Activated CD4-positive, alpha-beta T cell treated with anti-CD3 and anti-CD28 coated beads for 36 hours (primary cell): ENCODE data around the gene CORIN. TPM values are rescaled to one million over a fixed set of nuclear protein-coding genes. Genes with fewer than 3 reads are reported as not detected.

Experiments
- ATAC-seq: fragments of 200-7000 bp; cut with Tn5 transposase; one replicate; pipeline ENCODE4 v1.10.0; 2021; ENCODE audit warnings: mild to moderate bottlenecking, moderate library complexity
- CTCF ChIA-PET: fragments of 350-600 bp; sonication (Branson Sonifier 250); formaldehyde crosslinking; loops from one replicate; lab custom pipeline; 2021; ENCODE audit warnings: antibody characterized with exemption; lab: Charles Lee
- POLR2A ChIA-PET: fragments of 350-600 bp; sonication (Branson Sonifier 250); formaldehyde crosslinking; loops from one replicate; lab custom pipeline; 2021; ENCODE audit warnings: antibody characterized with exemption, inconsistent platforms; lab: Charles Lee
- DNase-seq: peaks from one replicate; pipeline ENCODE4 v3.0.0-alpha.2; 2020
- H3K27ac Mint-ChIP-seq: one replicate; pipeline ENCODE4 v1.8.0; 2021; ENCODE audit warnings: mixed read lengths
- H3K27me3 Mint-ChIP-seq: one replicate; pipeline ENCODE4 v1.8.0; 2021; ENCODE audit warnings: mixed read lengths
- H3K36me3 Mint-ChIP-seq: one replicate; pipeline ENCODE4 v1.8.0; 2021; ENCODE audit warnings: low read depth, mixed read lengths
- H3K4me1 Mint-ChIP-seq: one replicate; pipeline ENCODE4 v1.8.0; 2021; ENCODE audit warnings: mixed read lengths
- H3K4me3 Mint-ChIP-seq: one replicate; pipeline ENCODE4 v1.8.0; 2021; ENCODE audit warnings: mild to moderate bottlenecking, moderate library complexity, mixed read lengths
- H3K9me3 Mint-ChIP-seq: one replicate; pipeline ENCODE4 v1.8.0; 2021; ENCODE audit warnings: low read depth, mixed read lengths
- intact Hi-C, 2 experiments: fragments of 100-400 bp; cut with DNase I in 1 of 2; cut with micrococcal nuclease in 1 of 2; formaldehyde crosslinking; loops; one replicate each; pipeline versions ENCODE4 v1.14.2 to v1.15.1; 2022 to 2024; cut with DNase I, micrococcal nuclease
- total RNA-seq, 2 experiments: library from RNA; stranded (reverse); gene quantifications; one replicate each; pipeline ENCODE4 v1.2.3, GENCODE V29; 2021

The CORIN gene
- total RNA-seq, 2 experiments from 2014 or later: not detected

GRCh38 chr4:47606482-47606881, 231.4 kb downstream of the CORIN start:
- Mint-ChIP-seq H3K27ac (no peak overlapping the region), H3K27me3 (peaks cover 6% of the 10 kb centered on the region), H3K9me3 (peaks cover 4% of the 10 kb centered on the region), H3K4me3 (no peak overlapping the region), H3K36me3 (no peaks in the 10 kb centered on the region), H3K4me1 (no peaks in the 10 kb centered on the region)
- CTCF ChIA-PET: no interaction called here
- POLR2A ChIA-PET: no interaction called here
- DNase-seq (no peak), ATAC-seq (no peak)
- intact Hi-C loops: no loop called here

- ChIA-PET POLR2A (no interaction called here), CTCF (no interaction called here)
- Mint-ChIP-seq H3K36me3 (no peaks in the 10 kb centered on the region), H3K27me3 (no peaks in the 10 kb centered on the region), H3K4me3 (no peak overlapping the region), H3K4me1 (no peaks in the 10 kb centered on the region), H3K27ac (no peak overlapping the region), H3K9me3 (peaks cover 4% of the 10 kb centered on the region)
- intact Hi-C loops: no loop called here
- DNase-seq (no peak), ATAC-seq (no peak)
Observed at GRCh38 chr4:47598896-47599295, 239.0 kb downstream of the CORIN start.

GRCh38 chr4:47598320-47598719, 239.5 kb downstream of the CORIN start:
- intact Hi-C loops: no loop called here
- no peak for DNase-seq
- no peaks in the 10 kb centered on the region for H3K27me3 Mint-ChIP-seq
- no peak overlapping the region for H3K4me3 Mint-ChIP-seq
- ChIA-PET POLR2A (no interaction called here), CTCF (no interaction called here)
- no peaks in the 10 kb centered on the region for H3K36me3 Mint-ChIP-seq
- H3K27ac Mint-ChIP-seq: no peak overlapping the region
- H3K9me3 Mint-ChIP-seq: peaks cover 2% of the 10 kb centered on the region
- no peak for ATAC-seq
- no peaks in the 10 kb centered on the region for H3K4me1 Mint-ChIP-seq

- Mint-ChIP-seq H3K27ac (no peak overlapping the region), H3K4me1 (no peaks in the 10 kb centered on the region), H3K9me3 (no peaks in the 10 kb centered on the region), H3K27me3 (no peaks in the 10 kb centered on the region), H3K36me3 (no peaks in the 10 kb centered on the region), H3K4me3 (no peak overlapping the region)
- POLR2A ChIA-PET: no interaction called here
- CTCF ChIA-PET: no interaction called here
- DNase-seq (no peak), ATAC-seq (no peak)
- intact Hi-C loops: no loop called here
Observed at GRCh38 chr4:47597696-47598095, 240.2 kb downstream of the CORIN start.

- no peaks in the 10 kb centered on the region for H3K27me3 Mint-ChIP-seq
- peaks cover 6% of the 10 kb centered on the region for H3K9me3 Mint-ChIP-seq
- intact Hi-C loops: no loop called here
- peaks cover 8% of the 10 kb centered on the region for H3K36me3 Mint-ChIP-seq
- H3K4me3 Mint-ChIP-seq: no peak overlapping the region
- no peak for ATAC-seq
- POLR2A ChIA-PET: no interaction called here
- CTCF ChIA-PET: interaction anchor here (0.5 kb wide), 1 partner anchor 22 kb away, joined by 3 read pairs; no protein-coding TSS in a partner anchor
- H3K4me1 Mint-ChIP-seq: no peaks in the 10 kb centered on the region
- DNase-seq: no peak
- H3K27ac Mint-ChIP-seq: no peak overlapping the region
Observed at GRCh38 chr4:47590325-47590724, 247.5 kb downstream of the CORIN start.

- H3K27ac Mint-ChIP-seq: no peak overlapping the region
- H3K4me1 Mint-ChIP-seq: no peaks in the 10 kb centered on the region
- no peaks in the 10 kb centered on the region for H3K9me3 Mint-ChIP-seq
- no peaks in the 10 kb centered on the region for H3K27me3 Mint-ChIP-seq
- intact Hi-C loops: no loop called here
- H3K36me3 Mint-ChIP-seq: no peaks in the 10 kb centered on the region
- ATAC-seq: no peak
- ChIA-PET CTCF (interaction anchor here (0.8 kb wide), 1 partner anchor 16 kb away, joined by 4 read pairs; no protein-coding TSS in a partner anchor), POLR2A (no interaction called here)
- H3K4me3 Mint-ChIP-seq: no peak overlapping the region
- DNase-seq: no peak
Observed at GRCh38 chr4:47579235-47579634, 258.6 kb downstream of the CORIN start.

GRCh38 chr4:47577779-47578553, 259.9 kb downstream of the CORIN start:
- intact Hi-C loops: no loop called here
- no peaks in the 10 kb centered on the region for H3K4me1 Mint-ChIP-seq
- H3K9me3 Mint-ChIP-seq: no peaks in the 10 kb centered on the region
- DNase-seq (no peak), ATAC-seq (no peak)
- POLR2A ChIA-PET: no interaction called here
- H3K27me3 Mint-ChIP-seq: no peaks in the 10 kb centered on the region
- H3K27ac Mint-ChIP-seq: no peak overlapping the region
- CTCF ChIA-PET: interaction anchor here (1.1 kb wide), 1 partner anchor 12 kb away, joined by 3 read pairs; no protein-coding TSS in a partner anchor
- no peak overlapping the region for H3K4me3 Mint-ChIP-seq
- no peaks in the 10 kb centered on the region for H3K36me3 Mint-ChIP-seq

GRCh38 chr4:47572981-47573380, 264.9 kb downstream of the CORIN start:
- no peak for ATAC-seq
- intact Hi-C loops: no loop called here
- peaks cover 2% of the 10 kb centered on the region for H3K27me3 Mint-ChIP-seq
- POLR2A ChIA-PET: no interaction called here
- no peak for DNase-seq
- H3K9me3 Mint-ChIP-seq: no peaks in the 10 kb centered on the region
- no peaks in the 10 kb centered on the region for H3K4me1 Mint-ChIP-seq
- H3K4me3 Mint-ChIP-seq: no peak overlapping the region
- H3K27ac Mint-ChIP-seq: no peak overlapping the region
- CTCF ChIA-PET: interaction anchor here (1.7 kb wide), 1 partner anchor 9 kb away, joined by 10 read pairs; no protein-coding TSS in a partner anchor
- no peaks in the 10 kb centered on the region for H3K36me3 Mint-ChIP-seq

- DNase-seq (no peak), ATAC-seq (no peak)
- ChIA-PET POLR2A (no interaction called here), CTCF (no interaction called here)
- Mint-ChIP-seq H3K9me3 (no peaks in the 10 kb centered on the region), H3K36me3 (no peaks in the 10 kb centered on the region), H3K27me3 (peaks cover 2% of the 10 kb centered on the region), H3K4me3 (no peak overlapping the region), H3K4me1 (no peaks in the 10 kb centered on the region), H3K27ac (no peak overlapping the region)
- intact Hi-C loops: no loop called here
Observed at GRCh38 chr4:47570816-47571215, 267.1 kb downstream of the CORIN start.

GRCh38 chr4:47567511-47567910, 270.4 kb downstream of the CORIN start:
- ChIA-PET CTCF (interaction anchor here (0.9 to 1.7 kb wide), 4 partner anchors 11 to 109 kb away, joined by 3 to 8 read pairs (median 4); partner anchors contain the start of gene ATP10D), POLR2A (no interaction called here)
- H3K4me3 Mint-ChIP-seq: no peak overlapping the region
- H3K36me3 Mint-ChIP-seq: no peaks in the 10 kb centered on the region
- H3K9me3 Mint-ChIP-seq: no peaks in the 10 kb centered on the region
- H3K27me3 Mint-ChIP-seq: peaks cover 2% of the 10 kb centered on the region
- intact Hi-C loops: loop anchor here in 1 of 2 experiments (10.0 kb wide), 1 partner anchor 173 kb away; no protein-coding TSS in a partner anchor
- no peak for DNase-seq
- no peak overlapping the region for H3K27ac Mint-ChIP-seq
- peaks cover under 1% of the 10 kb centered on the region for H3K4me1 Mint-ChIP-seq
- no peak for ATAC-seq

GRCh38 chr4:47566969-47567368, 270.9 kb downstream of the CORIN start:
- DNase-seq: no peak
- no peaks in the 10 kb centered on the region for H3K9me3 Mint-ChIP-seq
- peaks cover 2% of the 10 kb centered on the region for H3K27me3 Mint-ChIP-seq
- ChIA-PET CTCF (interaction anchor here (0.6 to 1.7 kb wide), 3 partner anchors 11 to 104 kb away, joined by 3 to 8 read pairs (median 4); partner anchors contain the start of genes ATP10D and COMMD8), POLR2A (no interaction called here)
- ATAC-seq: no peak
- H3K36me3 Mint-ChIP-seq: no peaks in the 10 kb centered on the region
- peaks cover 4% of the 10 kb centered on the region for H3K4me1 Mint-ChIP-seq
- H3K4me3 Mint-ChIP-seq: no peak overlapping the region
- H3K27ac Mint-ChIP-seq: no peak overlapping the region
- intact Hi-C loops: loop anchor here in 1 of 2 experiments (10.0 kb wide), 1 partner anchor 172 kb away; no protein-coding TSS in a partner anchor

- intact Hi-C loops: loop anchor here in 1 of 2 experiments (10.0 kb wide), 1 partner anchor 172 kb away; no protein-coding TSS in a partner anchor
- Mint-ChIP-seq H3K27ac (no peak overlapping the region), H3K36me3 (no peaks in the 10 kb centered on the region), H3K4me1 (peaks cover 4% of the 10 kb centered on the region), H3K27me3 (peaks cover 2% of the 10 kb centered on the region), H3K4me3 (no peak overlapping the region), H3K9me3 (no peaks in the 10 kb centered on the region)
- ChIA-PET POLR2A (no interaction called here), CTCF (interaction anchor here (0.6 to 1.7 kb wide), 3 partner anchors 10 to 103 kb away, joined by 3 to 8 read pairs (median 4); partner anchors contain the start of genes ATP10D and COMMD8)
- ATAC-seq (no peak), DNase-seq (no peak)
Observed at GRCh38 chr4:47566566-47566965, 271.3 kb downstream of the CORIN start.
